DND-41 (cell line): ENCODE data around the gene MAGEB1.

Source experiments
- ATAC-seq: fragments of 200-7000 bp; cut with Tn5 transposase; 3 replicates; pipeline ENCODE4 v1.9.1; 2021; ENCODE audit warnings: low read depth; ENCODE audit not compliant: insufficient read depth
- DNase-seq: peaks from one replicate; pipeline ENCODE4 v3.0.0-alpha.2; 2020
- H2AFZ ChIP-seq: 2 replicates; pipeline ENCODE4 v1.6.0; 2012; ENCODE audit warnings: low read depth, low read length
- H3K27ac ChIP-seq: 2 replicates; pipeline ENCODE4 v1.5.1; 2012; ENCODE audit warnings: low read length, inconsistent platforms
- H3K27me3 ChIP-seq: fragments of 200-600 bp; sonication (generic); 2 replicates; pipeline ENCODE4 v1.6.0; 2012; ENCODE audit warnings: low read length, mild to moderate bottlenecking, inconsistent platforms; ENCODE audit not compliant: insufficient read depth, poor library complexity
- H3K36me3 ChIP-seq: 2 replicates; pipeline ENCODE4 v1.5.1; 2012; ENCODE audit warnings: low read length, inconsistent platforms; ENCODE audit not compliant: insufficient read depth
- H3K4me1 ChIP-seq: 2 replicates; pipeline ENCODE4 v1.5.1; 2012; ENCODE audit warnings: mild to moderate bottlenecking, low read length; ENCODE audit not compliant: insufficient read depth
- H3K4me2 ChIP-seq: 2 replicates; pipeline ENCODE4 v1.6.0; 2012; ENCODE audit warnings: mild to moderate bottlenecking, moderate library complexity, low read length, inconsistent platforms; ENCODE audit not compliant: insufficient read depth
- H3K4me3 ChIP-seq, 2 experiments: fragments of 200-600 bp in 1 of 2; shearing (Covaris generic) in 1 of 2; 2 replicates each; pipeline ENCODE4 v1.5.1; 2012 to 2016; ENCODE audit warnings: inconsistent platforms in 2 of 2, low read length in 2 of 2, mild to moderate bottlenecking in 2 of 2, low read depth in 1 of 2, moderate library complexity in 1 of 2
- H3K79me2 ChIP-seq: 2 replicates; pipeline ENCODE4 v1.6.0; 2012; ENCODE audit warnings: low read length, inconsistent platforms; ENCODE audit not compliant: insufficient read depth
- H3K9ac ChIP-seq: 2 replicates; pipeline ENCODE4 v1.6.0; 2012; ENCODE audit warnings: low read depth, mild to moderate bottlenecking, inconsistent platforms, low read length, moderate library complexity
- H3K9me3 ChIP-seq: 2 replicates; pipeline ENCODE4 v1.5.1; 2012; ENCODE audit warnings: low read length, moderate library complexity, mild to moderate bottlenecking, inconsistent platforms; ENCODE audit not compliant: insufficient read depth, severe bottlenecking
- H4K20me1 ChIP-seq: 2 replicates; pipeline ENCODE4 v1.6.0; 2012; ENCODE audit warnings: low read length; ENCODE audit not compliant: insufficient read depth
- EZH2 ChIP-seq: IDR thresholded peaks from 3 replicates; pipeline ENCODE4 v1.6.1; 2012; ENCODE audit warnings: borderline replicate concordance, low read depth, mild to moderate bottlenecking, moderate library complexity, low read length, inconsistent platforms; ENCODE audit not compliant: severe bottlenecking
- TF ChIP-seq, protein P1 (sequence below): IDR thresholded peaks from 2 replicates; pipeline ENCODE4 v1.5.1; 2012; ENCODE audit warnings: borderline replicate concordance, low read length, moderate library complexity, mild to moderate bottlenecking; ENCODE audit not compliant: poor library complexity, severe bottlenecking; ENCODE audit errors: extremely low read depth

MAGEB1 gene

GRCh38 chrX:30219372-30219771 lies 27.6 kb upstream of the MAGEB1 start:
- Histone ChIP-seq H3K4me1 (no peaks in the 10 kb centered on the region), H3K79me2 (no peaks in the 10 kb centered on the region), H3K4me3 (no peak overlapping the region), H2AFZ (no peak overlapping the region), H3K36me3 (no peaks in the 10 kb centered on the region), H3K4me2 (no peak overlapping the region), H4K20me1 (no peaks in the 10 kb centered on the region), H3K9me3 (no peaks in the 10 kb centered on the region), H3K27me3 (no peaks in the 10 kb centered on the region), H3K9ac (no peak overlapping the region), H3K27ac (no peak overlapping the region)
- ATAC-seq (no peak), DNase-seq (no peak)
- no peak for TF ChIP-seq EZH2
- TF ChIP-seq, protein P1, sequence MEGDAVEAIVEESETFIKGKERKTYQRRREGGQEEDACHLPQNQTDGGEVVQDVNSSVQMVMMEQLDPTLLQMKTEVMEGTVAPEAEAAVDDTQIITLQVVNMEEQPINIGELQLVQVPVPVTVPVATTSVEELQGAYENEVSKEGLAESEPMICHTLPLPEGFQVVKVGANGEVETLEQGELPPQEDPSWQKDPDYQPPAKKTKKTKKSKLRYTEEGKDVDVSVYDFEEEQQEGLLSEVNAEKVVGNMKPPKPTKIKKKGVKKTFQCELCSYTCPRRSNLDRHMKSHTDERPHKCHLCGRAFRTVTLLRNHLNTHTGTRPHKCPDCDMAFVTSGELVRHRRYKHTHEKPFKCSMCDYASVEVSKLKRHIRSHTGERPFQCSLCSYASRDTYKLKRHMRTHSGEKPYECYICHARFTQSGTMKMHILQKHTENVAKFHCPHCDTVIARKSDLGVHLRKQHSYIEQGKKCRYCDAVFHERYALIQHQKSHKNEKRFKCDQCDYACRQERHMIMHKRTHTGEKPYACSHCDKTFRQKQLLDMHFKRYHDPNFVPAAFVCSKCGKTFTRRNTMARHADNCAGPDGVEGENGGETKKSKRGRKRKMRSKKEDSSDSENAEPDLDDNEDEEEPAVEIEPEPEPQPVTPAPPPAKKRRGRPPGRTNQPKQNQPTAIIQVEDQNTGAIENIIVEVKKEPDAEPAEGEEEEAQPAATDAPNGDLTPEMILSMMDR: no peak

DNA sequence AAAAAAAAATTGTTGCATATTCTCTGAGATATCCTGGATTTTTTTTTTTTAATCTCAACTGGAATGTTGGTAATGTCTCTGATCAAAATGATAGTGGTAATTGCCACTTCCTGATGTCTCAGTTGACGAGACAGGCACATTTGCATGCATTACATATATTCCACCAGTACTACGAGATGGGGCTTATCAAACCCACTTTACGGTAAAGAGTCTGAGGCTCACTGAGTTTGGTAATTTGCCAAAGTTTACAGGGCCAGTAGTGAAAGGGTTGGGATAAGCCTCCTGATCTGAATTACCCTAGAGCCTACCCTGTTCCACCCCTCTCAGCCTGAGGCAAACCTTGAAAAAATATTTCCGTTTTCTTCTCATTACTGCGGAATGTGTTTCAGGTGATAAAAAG lies 26.3 kb upstream of the MAGEB1 start:
- H3K4me2 ChIP-seq: no peak overlapping the region
- no peaks in the 10 kb centered on the region for H4K20me1 ChIP-seq
- TF ChIP-seq EZH2: no peak
- TF ChIP-seq, protein P1: no peak
- no peak overlapping the region for H2AFZ ChIP-seq
- no peak for ATAC-seq
- H3K9ac ChIP-seq: no peak overlapping the region
- H3K36me3 ChIP-seq: no peaks in the 10 kb centered on the region
- no peaks in the 10 kb centered on the region for H3K4me1 ChIP-seq
- no peaks in the 10 kb centered on the region for H3K9me3 ChIP-seq
- H3K79me2 ChIP-seq: no peaks in the 10 kb centered on the region
- H3K27ac ChIP-seq: no peak overlapping the region
- H3K4me3 ChIP-seq: no peak overlapping the region
- no peak for DNase-seq
- no peaks in the 10 kb centered on the region for H3K27me3 ChIP-seq

DNA sequence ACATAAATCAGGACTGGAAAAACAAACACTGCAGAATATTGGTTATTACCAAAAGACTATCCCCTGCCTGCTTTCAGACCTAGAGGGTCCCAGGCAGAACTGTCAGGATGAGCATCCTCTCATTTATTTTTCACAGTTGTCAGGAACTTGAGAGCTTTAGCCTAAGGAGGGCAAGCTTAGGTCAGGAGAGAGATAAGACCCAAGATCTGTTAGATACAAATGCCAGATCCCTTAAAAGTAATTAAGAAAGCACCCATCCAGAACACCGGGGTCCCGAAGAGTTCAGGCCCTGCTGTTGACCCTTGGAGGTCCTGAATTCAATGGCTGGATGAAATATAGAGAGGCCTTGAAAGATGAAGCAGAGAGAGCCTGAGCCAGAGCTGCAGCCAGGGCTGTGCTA lies 22.4 kb upstream of the MAGEB1 start:
- no peak for ATAC-seq
- Histone ChIP-seq H3K4me3 (no peak overlapping the region), H3K4me1 (no peaks in the 10 kb centered on the region), H3K9me3 (no peaks in the 10 kb centered on the region), H3K4me2 (no peak overlapping the region), H4K20me1 (no peaks in the 10 kb centered on the region), H3K9ac (no peak overlapping the region), H2AFZ (no peak overlapping the region), H3K27ac (no peak overlapping the region), H3K79me2 (no peaks in the 10 kb centered on the region), H3K27me3 (no peaks in the 10 kb centered on the region), H3K36me3 (no peaks in the 10 kb centered on the region)
- TF ChIP-seq, protein P1: no peak
- no peak for TF ChIP-seq EZH2
- no peak for DNase-seq

DNA sequence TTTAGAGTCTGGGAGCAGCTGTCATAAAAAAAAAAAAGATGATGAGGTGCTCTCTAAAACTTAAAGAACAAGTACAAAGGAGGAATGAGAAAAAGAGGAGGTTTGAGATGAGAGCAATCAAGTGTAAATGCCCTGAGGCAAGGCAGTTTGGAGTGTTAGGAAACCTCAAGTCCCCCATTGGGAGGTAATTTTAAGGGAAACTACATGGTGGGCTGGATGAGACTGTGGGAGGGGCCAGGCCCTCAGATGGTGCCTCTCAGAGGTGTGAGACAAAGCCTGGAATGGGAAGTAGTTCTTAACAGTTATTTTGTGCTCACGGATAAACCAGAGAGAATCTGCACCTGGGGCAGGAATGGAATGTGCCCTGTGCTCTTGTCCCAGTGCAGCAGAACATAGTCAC lies 18.4 kb upstream of the MAGEB1 start:
- Histone ChIP-seq H3K4me3 (no peak overlapping the region), H3K27ac (no peak overlapping the region), H3K36me3 (no peaks in the 10 kb centered on the region), H3K79me2 (no peaks in the 10 kb centered on the region), H4K20me1 (no peaks in the 10 kb centered on the region), H3K9ac (no peak overlapping the region), H2AFZ (no peak overlapping the region), H3K9me3 (no peaks in the 10 kb centered on the region), H3K4me2 (no peak overlapping the region), H3K27me3 (no peaks in the 10 kb centered on the region), H3K4me1 (no peaks in the 10 kb centered on the region)
- TF ChIP-seq, protein P1: no peak
- TF ChIP-seq EZH2: no peak
- ATAC-seq (no peak), DNase-seq (no peak)
